Fibroblast of the aortic adventitia (primary cell): ENCODE data around the gene CTSL. TPM values are rescaled to one million over a fixed set of nuclear protein-coding genes. Genes with fewer than 3 reads are reported as not detected.

Experiments used
- DNase-seq: peaks from one replicate; pipeline ENCODE4 v3.0.0-alpha.2; 2010; ENCODE audit warnings: low read depth
- H3K4me3 ChIP-seq: 2 replicates; pipeline ENCODE4 v1.5.1; 2011; ENCODE audit warnings: low read depth, mild to moderate bottlenecking, control low read depth, low read length, moderate library complexity
- CTCF ChIP-seq: IDR thresholded peaks from 2 replicates; pipeline ENCODE4 v1.5.1; 2011; ENCODE audit warnings: mild to moderate bottlenecking, low read length, control low read depth, inconsistent platforms; ENCODE audit not compliant: insufficient read depth
- total RNA-seq: library from RNA; depleted of rRNA; stranded (reverse); fragments of >200 nt; gene quantifications from 2 replicates; pipeline ENCODE4 v1.2.3, GENCODE V29; 2012; ENCODE audit warnings: low replicate concordance

The CTSL gene
- 510 and 513 TPM in 2 replicates for total RNA-seq

- peak; percentile 11 for TF ChIP-seq CTCF
- peak within 1 kb of the TSS; percentile 86 for H3K4me3 ChIP-seq
Observed at GRCh38 chr9:87725900-87726709, at the start of gene CTSL. TSS of gene CTSL (plus strand) at chr9:87726119. CDS start at chr9:87727604, 1,485 bp downstream.

GRCh38 chr9:87676976-87677775 lies 48.7 kb upstream of the CTSL start:
- H3K4me3 ChIP-seq = no peak overlapping the region
- peak; percentile 51 for DNase-seq
- no peak for TF ChIP-seq CTCF

More at GRCh38 chr9:87725900-87726709, at the start of gene CTSL:
- peak; percentile 90 for DNase-seq

GRCh38 chr9:87677776-87678587 lies 47.9 kb upstream of the CTSL start:
- TF ChIP-seq CTCF = no peak
- H3K4me3 ChIP-seq = no peak overlapping the region
- no peak for DNase-seq

GRCh38 chr9:87678650-87679355 lies 47.1 kb upstream of the CTSL start:
- peak; percentile 85 for TF ChIP-seq CTCF
- no peak overlapping the region for H3K4me3 ChIP-seq
- peak; percentile 89 for DNase-seq

GRCh38 chr9:87681271-87682061 lies 44.5 kb upstream of the CTSL start:
- H3K4me3 ChIP-seq = no peak overlapping the region
- TF ChIP-seq CTCF = no peak
- no peak for DNase-seq
